Esophagus squamous epithelium (tissue), 5 donors: ENCODE data around the gene CKM. TPM values are rescaled to one million over a fixed set of nuclear protein-coding genes. Genes with fewer than 3 reads are reported as not detected.

Experiments
- DNase-seq: peaks from one replicate; lab custom pipeline; 2025; lab: John Stamatoyannopoulos, UW
- H3K27ac ChIP-seq, 4 donors: fragments of 200-600 bp; sonication (generic); one replicate each; pipeline ENCODE4 v1.5.1; 2016 to 2019; ENCODE audit warnings: mild to moderate bottlenecking in 1 of 4
- H3K27me3 ChIP-seq, 4 donors: fragments of 200-600 bp; sonication (generic); 1 replicate in 3 of 4; 2 replicates in 1 of 4; pipeline versions ENCODE4 v1.5.1 to v1.6.0; 2017 to 2021; ENCODE audit warnings: antibody characterized with exemption in 1 of 4
- H3K36me3 ChIP-seq, 3 donors: fragments of 200-600 bp; sonication (generic); one replicate each; pipeline ENCODE4 v1.5.1; 2016 to 2019
- H3K4me1 ChIP-seq, 3 donors: fragments of 200-600 bp; sonication (generic); one replicate each; pipeline ENCODE4 v1.5.1; 2017 to 2019
- H3K4me3 ChIP-seq, 4 donors: fragments of 200-600 bp; sonication (generic); 1 replicate in 3 of 4; 2 replicates in 1 of 4; pipeline ENCODE4 v1.5.1; 2016 to 2019; ENCODE audit warnings: mild to moderate bottlenecking in 2 of 4, moderate library complexity in 1 of 4
- H3K9me3 ChIP-seq, 3 donors: fragments of 200-600 bp; sonication (generic); one replicate each; pipeline ENCODE4 v1.5.1; 2016 to 2019
- POLR2A ChIP-seq, 4 donors: fragments of 450-650 bp; IDR thresholded peaks; one replicate each; pipeline ENCODE4 v1.6.1; 2017; ENCODE audit warnings: antibody characterized with exemption in 4 of 4, mild to moderate bottlenecking in 4 of 4, moderate library complexity in 3 of 4
- WGBS, 2 donors: methylation state at CpG; one replicate each; pipeline ENCODE4 v1.1.5; 2018; 5-methylcytosine and 5-hydroxymethylcytosine counted together
- intact Hi-C: fragments of 100-400 bp; cut with DNase I; formaldehyde crosslinking; loops from one replicate; pipeline ENCODE4 v1.15.0; 2022
- total RNA-seq, 4 donors: library from RNA; depleted of rRNA; stranded (reverse); fragments of >200 nt; gene quantifications; one replicate each; pipeline ENCODE4 v1.1.0, GENCODE V29; 2016
- TF ChIP-seq, protein P1 (sequence below), 6 experiments: fragments of 450-650 bp in 4 of 6; fragments of 200-600 bp in 2 of 6; sonication (generic) in 2 of 6; IDR thresholded peaks; one replicate each; pipeline ENCODE4 v1.5.1; 2016 to 2019; ENCODE audit warnings: antibody characterized with exemption in 6 of 6, mild to moderate bottlenecking in 4 of 6, moderate library complexity in 4 of 6
- donor health status: DM: yes; HTN: yes; CAD: no.

CKM gene
- total RNA-seq, 4 donors from 2014 or later, result not detected

GRCh38 chr19:45352914-45353796 is 30.5 kb upstream of the CKM start:
- Histone ChIP-seq H3K36me3 (peaks cover 9 to 92% (median 22%) of the 10 kb centered on the region in 3 donors), H3K4me1 (no peaks in the 10 kb centered on the region), H3K27me3 (peaks cover 0 to under 1% (median 0%) of the 10 kb centered on the region in 4 donors), H3K9me3 (no peaks in the 10 kb centered on the region), H3K27ac (no peak overlapping the region), H3K4me3 (no peak overlapping the region)
- TF ChIP-seq POLR2A (IDR thresholded peaks at IDR 0.05), result no peak
- intact Hi-C loops, result no loop called here
- DNase-seq, result no peak
- 93 to 97% methylated on average over 12 to 16 of the region's 20 CpGs for WGBS, 2 donors

- Histone ChIP-seq H3K27me3 (peaks cover 0 to 8% (median 0%) of the 10 kb centered on the region in 4 donors), H3K27ac (no peak overlapping the region), H3K36me3 (peaks cover 9 to 95% (median 22%) of the 10 kb centered on the region in 3 donors), H3K4me3 (no peak overlapping the region), H3K4me1 (no peaks in the 10 kb centered on the region), H3K9me3 (no peaks in the 10 kb centered on the region)
- no peak for DNase-seq
- intact Hi-C loops, result no loop called here
- WGBS, 2 donors, result 78 to 88% methylated on average over 10 to 12 of the region's 20 CpGs
- TF ChIP-seq POLR2A (IDR thresholded peaks at IDR 0.05), result no peak
- TF ChIP-seq, protein P1, sequence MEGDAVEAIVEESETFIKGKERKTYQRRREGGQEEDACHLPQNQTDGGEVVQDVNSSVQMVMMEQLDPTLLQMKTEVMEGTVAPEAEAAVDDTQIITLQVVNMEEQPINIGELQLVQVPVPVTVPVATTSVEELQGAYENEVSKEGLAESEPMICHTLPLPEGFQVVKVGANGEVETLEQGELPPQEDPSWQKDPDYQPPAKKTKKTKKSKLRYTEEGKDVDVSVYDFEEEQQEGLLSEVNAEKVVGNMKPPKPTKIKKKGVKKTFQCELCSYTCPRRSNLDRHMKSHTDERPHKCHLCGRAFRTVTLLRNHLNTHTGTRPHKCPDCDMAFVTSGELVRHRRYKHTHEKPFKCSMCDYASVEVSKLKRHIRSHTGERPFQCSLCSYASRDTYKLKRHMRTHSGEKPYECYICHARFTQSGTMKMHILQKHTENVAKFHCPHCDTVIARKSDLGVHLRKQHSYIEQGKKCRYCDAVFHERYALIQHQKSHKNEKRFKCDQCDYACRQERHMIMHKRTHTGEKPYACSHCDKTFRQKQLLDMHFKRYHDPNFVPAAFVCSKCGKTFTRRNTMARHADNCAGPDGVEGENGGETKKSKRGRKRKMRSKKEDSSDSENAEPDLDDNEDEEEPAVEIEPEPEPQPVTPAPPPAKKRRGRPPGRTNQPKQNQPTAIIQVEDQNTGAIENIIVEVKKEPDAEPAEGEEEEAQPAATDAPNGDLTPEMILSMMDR (IDR thresholded peaks at IDR 0.05), result no peak
Observed at GRCh38 chr19:45352471-45352870, 29.8 kb upstream of the CKM start.

DNA sequence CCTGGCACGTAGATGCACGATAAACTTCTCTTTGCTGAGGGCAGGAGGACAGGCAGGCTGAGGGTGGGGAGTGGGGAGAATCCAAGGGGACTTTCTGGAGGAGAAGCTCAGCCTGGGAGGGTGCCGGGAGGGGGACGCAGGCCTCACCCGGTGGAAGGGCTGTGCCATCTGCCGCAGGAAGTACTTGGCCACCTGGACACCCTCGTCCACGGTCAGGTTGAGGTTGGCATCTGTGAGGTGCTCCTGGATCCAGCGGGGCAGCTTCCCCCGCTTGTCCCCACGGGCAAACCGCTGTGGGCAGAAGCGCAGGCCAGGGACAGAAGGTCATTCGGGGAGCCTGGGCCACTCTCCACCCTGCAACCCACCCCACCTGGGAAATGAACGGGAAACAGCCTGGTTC is 29.4 kb upstream of the CKM start:
- H3K4me1 ChIP-seq, result no peaks in the 10 kb centered on the region
- no peak overlapping the region for H3K27ac ChIP-seq
- intact Hi-C loops, result no loop called here
- H3K9me3 ChIP-seq, result no peaks in the 10 kb centered on the region
- peaks cover 9 to 93% (median 22%) of the 10 kb centered on the region in 3 donors for H3K36me3 ChIP-seq
- no peak for DNase-seq
- 76 to 100% methylated on average over 2 to 5 of the region's 15 CpGs for WGBS, 2 donors
- TF ChIP-seq, protein P1 (IDR thresholded peaks at IDR 0.05), result no peak
- TF ChIP-seq POLR2A (IDR thresholded peaks at IDR 0.05), result no peak
- peaks cover 0 to 12% (median 0%) of the 10 kb centered on the region in 4 donors for H3K27me3 ChIP-seq
- no peak overlapping the region for H3K4me3 ChIP-seq

DNA sequence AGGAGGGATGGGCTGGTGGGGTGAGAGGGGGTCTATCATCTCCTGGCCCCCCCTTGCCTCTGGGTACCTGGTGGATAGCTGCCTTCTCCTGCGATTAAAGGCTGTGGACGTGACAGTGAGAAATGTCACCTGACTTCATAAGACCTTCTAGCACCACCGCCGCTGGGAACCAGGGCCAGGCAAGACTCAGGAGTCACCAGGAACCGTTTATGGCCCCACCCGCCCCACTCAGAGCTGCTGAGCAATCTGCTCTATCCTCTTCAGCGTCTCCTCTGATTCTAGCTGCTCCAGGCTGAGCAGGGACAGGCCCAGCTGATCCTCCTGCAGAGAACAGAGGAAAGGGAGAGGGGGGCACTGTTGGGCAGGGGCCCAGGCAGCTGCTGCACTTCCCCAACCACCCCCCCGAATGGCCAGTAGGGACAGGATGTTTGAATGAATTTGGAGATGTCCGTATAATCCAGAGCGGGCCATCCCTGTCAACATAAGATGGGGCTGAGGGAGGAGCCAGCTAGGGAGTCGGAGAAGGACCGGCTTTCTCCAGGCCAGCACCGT is 28.8 kb upstream of the CKM start:
- Histone ChIP-seq H3K9me3 (no peaks in the 10 kb centered on the region), H3K36me3 (peaks cover 9 to 87% (median 22%) of the 10 kb centered on the region in 3 donors)

GRCh38 chr19:45350477-45351058 is 27.9 kb upstream of the CKM start:
- Histone ChIP-seq H3K9me3 (no peaks in the 10 kb centered on the region), H3K36me3 (peaks cover 9 to 81% (median 22%) of the 10 kb centered on the region in 3 donors), H3K27me3 (peaks cover 0 to 27% (median 0%) of the 10 kb centered on the region in 4 donors), H3K27ac (no peak overlapping the region), H3K4me1 (peaks cover 0 to 2% (median 0%) of the 10 kb centered on the region in 3 donors), H3K4me3 (no peak overlapping the region)
- WGBS, 2 donors, result 100% methylated on average over 1 of the region's 17 CpGs; no CpG with 5 or more reads in 1 of the 2 donors
- intact Hi-C loops, result no loop called here
- no peak for TF ChIP-seq POLR2A (IDR thresholded peaks at IDR 0.05)
- TF ChIP-seq, protein P1 (IDR thresholded peaks at IDR 0.05), result no peak
- DNase-seq, result no peak

More for the DNA sequence above, 28.8 kb upstream of the CKM start:
- no peak for TF ChIP-seq POLR2A (IDR thresholded peaks at IDR 0.05)
- TF ChIP-seq, protein P1 (IDR thresholded peaks at IDR 0.05), result no peak
- intact Hi-C loops, result no loop called here
- Histone ChIP-seq H3K4me1 (no peaks in the 10 kb centered on the region), H3K4me3 (no peak overlapping the region), H3K27ac (no peak overlapping the region), H3K27me3 (peaks cover 0 to 18% (median 0%) of the 10 kb centered on the region in 4 donors)
- WGBS, 2 donors, result 59% methylated on average over 7 of the region's 13 CpGs; no CpG with 5 or more reads in 1 of the 2 donors
- DNase-seq, result no peak
